NCI-H1930 (cell line): ENCODE measurements around the gene TLE6.
"Not testable (repeated sequence)": the region's sequence is repeated elsewhere in the genome, so short reads cannot be mapped to it uniquely, and the experiment has no call there.

Experiments
- DNase-seq, 2 experiments: peaks; one replicate each; lab custom pipeline; 2025; lab: John Stamatoyannopoulos, UW

The TLE6 gene

DNA sequence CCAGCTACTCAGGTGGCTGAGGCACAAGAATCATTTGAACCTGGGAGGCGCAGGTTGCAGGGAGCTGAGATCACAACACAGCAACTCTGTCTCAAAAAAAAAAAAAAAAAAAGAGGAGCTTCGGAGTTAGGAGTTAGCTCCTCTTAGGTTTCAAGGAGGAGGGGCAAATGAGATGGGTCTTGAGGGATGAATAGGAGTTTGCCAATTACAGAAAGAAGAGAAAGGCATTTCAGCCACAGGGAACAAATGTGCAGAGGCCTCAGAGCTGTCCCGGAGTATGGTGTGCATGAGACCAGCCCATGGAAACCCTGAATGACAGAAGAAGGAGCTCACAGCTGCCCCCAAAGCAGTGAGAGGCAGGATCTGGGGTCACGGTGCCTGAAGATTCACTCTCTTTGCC is 27.2 kb downstream of the TLE6 start:
- no peak for DNase-seq

DNA sequence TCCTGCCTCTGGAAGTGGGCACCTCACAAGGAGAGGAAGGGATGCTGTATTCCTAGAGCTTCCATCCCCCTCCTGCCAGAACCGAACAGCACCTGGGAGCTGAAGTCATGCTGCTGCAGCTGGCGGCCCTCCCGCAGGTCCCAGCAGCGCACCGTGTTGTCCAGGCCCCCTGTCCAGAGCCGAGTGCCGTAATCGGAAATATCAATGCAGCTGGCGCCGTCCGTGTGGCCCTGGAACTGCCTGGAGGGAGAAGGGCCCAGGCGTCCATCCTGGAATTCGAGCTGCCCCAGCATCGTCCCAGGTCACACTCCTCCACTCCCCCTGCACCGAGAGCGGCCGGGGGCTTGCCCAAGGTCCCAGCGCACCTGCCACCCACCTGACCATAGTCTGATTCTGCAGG is 28.0 kb downstream of the TLE6 start:
- no peak for DNase-seq

DNA sequence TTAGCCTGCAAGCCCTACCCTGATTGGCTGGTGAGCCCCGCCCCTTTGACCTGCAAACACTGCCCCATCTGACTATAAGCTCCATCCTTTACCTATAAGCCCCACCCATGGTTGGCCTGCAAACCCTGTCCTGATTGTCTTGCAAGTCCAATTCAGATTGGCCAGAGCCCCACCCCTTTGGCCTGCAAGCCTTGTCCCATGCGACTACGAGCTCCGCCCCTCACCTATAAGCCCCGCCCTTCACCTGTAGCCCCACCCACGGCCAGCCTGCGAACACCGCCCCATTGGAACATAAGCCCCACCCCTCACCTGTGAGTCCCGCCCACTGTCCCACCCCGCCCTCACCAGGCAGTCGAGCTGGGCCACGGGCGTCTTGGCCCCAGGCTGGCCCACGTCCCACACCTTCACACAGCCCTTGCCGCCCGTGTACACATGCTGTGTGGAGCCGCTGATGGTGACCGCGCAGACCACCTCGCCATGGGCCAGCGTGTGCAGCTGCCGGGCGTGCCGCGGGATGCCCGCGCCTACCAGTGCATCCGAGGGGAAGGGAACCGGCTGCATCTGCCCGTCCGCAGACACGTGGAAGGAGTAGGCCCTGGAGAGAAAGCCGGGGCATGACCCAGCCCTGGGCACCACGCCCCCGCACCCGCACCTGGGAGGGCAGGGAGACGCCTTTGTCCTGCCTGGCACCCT is 28.9 kb downstream of the TLE6 start:
- DNase-seq = no peak

DNA sequence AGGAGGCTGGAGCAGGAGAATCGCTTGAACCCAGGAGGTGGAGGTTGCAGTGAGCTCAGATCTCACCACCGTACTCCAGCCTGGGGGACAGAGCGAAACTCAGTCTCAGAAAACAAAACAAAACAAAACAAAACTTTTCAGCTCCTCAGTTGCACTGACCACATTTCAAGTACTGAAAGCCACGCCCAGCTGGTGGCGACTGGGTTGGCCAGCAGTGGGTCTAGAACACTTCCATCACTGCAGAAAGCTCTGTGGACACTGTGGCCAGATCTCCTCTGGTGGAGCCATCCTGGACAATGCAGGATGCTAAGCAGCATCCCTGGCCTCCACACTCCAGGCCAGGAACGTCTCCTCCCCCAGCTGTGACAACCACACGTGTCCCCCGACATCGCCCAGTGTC is 30.6 kb downstream of the TLE6 start:
- no peak for DNase-seq

DNA sequence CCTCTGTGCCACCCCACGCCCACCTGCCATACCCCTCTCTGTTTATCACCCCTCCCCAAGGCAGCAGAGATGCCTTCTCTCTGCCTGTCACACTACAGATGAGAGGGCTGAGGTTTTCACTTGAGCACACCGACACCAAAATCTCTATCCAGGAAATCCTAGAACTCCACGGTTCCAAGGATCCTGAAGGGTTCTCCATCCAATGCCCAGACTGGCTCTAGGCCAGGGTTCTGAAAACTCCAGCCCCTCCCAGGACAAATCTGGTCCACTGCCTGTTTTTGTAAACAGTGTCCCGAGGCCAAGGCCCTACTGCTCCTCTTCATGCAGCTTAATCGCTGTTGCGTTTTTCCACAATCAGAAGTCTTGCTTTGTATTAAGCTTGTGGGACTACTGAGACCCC is 31.6 kb downstream of the TLE6 start:
- no peak for DNase-seq

DNA sequence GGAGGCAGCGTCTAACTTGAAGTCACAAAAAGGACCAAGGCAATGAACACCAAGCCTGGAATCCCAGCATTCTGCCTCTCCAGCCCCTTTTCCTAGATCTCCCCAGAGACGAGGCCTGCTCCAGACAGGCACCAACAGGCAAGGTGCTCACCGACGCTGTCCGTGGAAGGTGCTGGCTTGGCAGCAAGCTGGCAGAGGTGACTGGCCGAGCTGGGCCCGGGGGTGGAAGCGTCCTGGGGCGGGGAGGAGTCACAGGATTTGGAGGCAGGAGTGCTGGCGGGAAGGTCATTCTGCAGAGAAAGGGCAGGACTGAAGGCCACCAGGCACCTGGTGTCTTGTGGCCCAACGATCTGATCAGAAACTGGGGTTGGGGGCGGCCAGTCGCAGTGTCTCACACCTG is 33.5 kb downstream of the TLE6 start:
- no peak for DNase-seq

DNA sequence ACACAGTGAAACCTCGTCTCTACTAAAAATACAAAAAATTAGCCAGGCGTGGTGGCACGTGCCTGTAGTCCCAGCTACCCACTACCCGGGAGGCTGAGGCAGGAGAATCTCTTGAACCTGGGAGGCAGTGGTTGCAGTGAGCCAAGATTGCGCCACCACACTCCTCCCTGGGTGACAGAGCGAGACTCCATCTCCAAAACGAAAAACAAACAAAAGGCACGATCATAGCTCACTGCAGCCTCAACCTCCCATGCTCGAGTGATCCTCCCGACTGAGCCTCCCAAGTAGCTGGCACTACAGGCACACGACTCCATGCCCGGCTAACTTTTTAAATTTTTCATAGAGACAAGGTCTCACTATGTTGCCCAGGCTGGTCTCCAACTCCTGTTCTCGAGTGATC is 34.7 kb downstream of the TLE6 start:
- not testable (repeated sequence) for DNase-seq

DNA sequence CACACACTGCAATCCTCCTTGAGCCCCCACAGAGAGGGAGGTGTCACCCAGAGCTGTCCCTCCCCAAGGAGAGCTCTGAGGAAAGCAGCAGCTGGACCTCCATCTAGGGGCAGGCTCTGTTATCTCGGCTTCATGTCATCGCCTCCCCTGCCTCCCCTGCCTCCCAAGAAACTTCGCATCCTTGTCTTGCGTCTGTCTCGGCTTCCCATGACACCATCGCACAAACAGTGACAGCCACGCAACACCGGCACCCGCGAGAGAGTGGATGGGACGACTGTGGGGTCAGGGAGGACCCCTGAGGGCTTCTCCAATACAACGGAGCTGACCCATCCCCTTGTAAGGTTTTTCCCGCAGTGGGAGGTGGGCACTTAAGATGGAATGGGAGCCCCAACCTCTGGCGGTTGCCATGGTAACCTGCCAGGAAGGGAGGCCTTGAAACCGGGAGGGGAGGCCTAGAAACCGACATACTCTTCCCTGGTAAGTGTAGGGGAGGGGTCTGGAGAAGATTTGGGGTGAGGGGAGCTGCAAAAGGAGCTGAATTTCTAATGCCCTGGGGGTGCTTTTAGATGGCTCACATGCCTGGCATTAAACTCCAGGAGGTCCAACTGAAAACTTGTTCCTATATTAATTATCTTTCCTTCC is 35.4 kb downstream of the TLE6 start:
- DNase-seq = no peak

DNA sequence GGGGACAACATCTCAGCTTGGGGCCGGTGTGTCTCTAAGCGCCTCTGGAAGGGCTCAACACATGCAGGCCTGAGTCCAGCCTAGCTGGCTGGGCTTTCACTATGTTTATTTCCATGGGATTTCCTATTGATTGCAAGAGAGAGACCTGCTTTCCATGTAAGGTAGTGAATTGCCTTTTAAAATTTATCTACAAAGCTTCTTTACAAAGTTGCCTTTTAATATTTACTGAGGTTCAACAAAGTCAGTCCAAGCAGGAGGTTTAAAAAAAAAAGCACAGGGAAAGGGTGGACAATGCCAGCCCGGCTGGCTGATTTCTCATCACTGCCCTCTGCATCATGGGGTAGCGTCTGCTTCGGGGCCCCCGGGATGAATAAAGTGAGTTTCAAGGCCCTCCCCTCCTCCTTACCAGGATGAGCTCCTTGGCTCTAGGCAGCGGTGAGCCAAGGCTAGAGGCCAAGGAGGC is 35.9 kb downstream of the TLE6 start:
- no peak for DNase-seq

DNA sequence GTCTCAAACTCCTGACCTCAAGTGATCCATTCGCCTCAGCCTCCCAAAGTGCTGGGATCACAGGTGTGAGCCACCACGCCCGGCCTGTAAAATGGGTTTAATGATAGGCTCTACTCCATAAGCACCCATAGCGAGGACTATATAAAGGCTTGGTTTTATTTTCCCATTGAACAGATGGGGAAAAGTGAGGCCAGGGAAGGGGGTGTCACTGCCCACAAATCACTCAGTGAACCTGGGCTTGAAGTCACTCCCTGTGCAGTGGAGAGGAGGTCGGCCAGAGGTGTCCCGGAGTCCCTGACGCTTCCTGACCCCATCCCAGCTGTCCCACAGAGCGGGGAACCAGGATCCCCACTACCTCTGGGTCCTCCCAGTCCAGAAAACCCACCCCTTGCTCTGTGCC is 36.8 kb downstream of the TLE6 start:
- no peak for DNase-seq

DNA sequence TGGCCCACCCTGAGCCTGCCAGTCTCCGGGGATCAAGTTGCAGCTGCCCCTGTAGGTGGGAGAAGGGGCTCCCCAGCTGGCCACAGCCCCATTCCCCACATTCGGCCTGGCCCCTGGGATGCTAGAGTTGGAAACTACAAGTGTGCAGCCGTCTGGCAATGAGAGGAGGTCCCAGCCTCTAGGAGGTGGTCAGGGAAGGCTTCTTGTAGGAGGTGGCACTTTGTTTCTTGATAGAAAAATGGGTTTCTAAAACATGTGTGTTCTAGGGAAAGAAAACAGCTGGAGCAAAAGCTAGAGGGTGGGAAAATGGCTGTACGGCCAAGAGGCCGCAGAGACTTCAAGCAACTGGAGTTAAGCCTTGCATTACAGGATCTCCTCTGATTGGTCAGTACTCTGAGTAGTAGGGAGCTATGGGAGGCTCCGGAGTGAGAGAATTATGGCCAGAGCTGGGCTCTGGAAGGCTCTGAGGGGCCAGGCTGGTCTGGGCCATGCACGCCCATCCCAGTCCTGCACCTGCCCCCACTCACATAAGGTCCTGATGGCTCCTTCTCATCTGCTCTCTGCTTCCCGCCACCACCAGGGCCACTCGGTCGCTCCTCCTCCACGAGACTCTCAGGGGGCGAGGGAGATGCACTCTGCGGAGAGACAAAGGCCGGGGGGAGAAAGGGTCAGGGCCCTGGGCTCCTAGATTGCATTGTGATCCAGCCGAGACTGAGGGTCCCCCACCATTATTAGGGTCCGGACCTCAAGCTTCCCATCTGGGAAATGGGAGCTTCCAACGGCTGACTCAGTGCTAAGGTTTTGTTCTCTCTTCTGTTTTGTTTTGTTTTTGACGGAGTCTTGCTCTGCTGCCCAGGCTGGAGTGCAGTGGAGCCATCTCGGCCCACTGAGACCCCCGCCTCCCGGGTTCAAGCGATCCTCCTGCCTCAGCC is 38.0 kb downstream of the TLE6 start:
- no peak for DNase-seq

DNA sequence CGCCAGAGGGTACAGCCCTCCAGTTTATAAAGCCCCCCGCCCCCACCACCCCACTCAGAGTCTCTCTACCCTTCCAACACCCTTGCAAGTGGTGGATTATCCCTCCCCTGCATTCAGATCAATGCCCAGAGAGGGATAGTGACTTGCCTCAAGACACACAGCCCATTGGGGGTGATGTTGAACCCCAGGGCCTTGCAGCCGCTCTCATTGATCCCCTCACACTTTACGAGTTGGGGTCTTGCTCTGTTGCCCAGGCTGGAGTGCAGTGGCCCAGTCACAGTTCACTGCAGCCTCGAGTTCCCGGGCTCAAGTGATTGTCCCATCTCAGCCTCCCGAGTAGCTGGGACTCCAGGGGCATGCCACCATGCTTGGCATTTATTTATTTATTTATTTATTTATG is 40.6 kb downstream of the TLE6 start:
- no peak for DNase-seq

DNA sequence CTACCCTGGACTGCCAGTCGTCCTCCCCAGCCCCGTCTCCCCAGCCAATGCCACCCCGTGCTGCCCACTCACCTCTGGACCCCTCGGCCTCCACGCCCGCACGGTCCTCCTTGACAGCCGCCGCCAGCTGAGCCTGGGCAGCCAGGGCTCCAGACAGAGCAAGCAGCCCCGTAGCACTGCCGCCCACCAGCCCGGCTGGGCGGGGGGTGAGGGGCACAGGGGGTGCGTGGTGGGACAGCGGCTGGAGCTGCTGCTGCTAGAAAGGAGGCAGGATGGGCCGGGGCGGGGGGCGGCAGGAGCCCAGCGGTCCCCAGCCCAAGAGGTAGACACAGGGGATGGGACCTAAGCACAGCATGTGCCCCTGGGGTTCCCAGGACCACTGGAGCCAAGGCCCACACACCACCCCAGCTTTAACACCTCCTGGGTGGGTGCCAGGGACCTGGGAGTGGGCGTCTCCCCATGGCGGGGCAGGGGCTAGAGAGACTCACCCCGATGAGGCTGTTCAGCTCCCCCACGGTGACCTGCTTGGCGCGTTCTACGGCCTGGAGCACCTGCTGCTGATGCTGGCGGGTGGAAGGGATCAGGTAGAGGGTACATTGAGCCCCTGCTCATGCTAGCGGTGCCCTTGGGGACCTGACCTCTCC is 42.0 kb downstream of the TLE6 start:
- DNase-seq = no peak

DNA sequence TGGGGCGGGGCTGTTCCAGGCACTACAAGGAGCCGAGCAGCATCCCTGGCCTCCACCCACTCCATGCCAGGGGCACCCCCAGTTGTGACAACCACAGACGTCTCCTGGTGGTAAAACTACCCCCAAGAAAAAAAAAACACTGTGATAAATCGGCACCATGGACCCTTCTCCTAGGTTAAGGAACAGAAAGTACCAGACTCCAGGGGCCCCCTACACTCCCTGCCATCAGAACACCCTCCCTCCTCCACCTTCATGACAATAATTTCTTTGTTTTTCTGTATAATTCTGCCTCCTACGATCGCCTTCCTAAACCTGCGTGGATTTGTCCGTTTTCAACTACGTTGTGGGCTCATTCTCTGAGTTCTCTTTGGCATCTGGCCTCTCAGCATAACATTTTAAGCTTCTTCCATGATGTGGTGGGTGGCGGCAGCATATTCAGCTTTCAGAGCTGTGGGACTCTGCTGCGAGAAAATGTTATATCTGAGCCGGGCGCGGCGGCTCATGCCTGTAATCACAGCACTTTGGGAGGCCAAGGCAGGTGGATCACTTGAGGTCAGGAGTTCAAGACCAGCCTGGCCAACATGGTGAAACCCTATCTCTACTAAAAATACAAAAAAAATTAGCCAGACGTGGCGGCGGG is 43.1 kb downstream of the TLE6 start:
- DNase-seq = no peak

DNA sequence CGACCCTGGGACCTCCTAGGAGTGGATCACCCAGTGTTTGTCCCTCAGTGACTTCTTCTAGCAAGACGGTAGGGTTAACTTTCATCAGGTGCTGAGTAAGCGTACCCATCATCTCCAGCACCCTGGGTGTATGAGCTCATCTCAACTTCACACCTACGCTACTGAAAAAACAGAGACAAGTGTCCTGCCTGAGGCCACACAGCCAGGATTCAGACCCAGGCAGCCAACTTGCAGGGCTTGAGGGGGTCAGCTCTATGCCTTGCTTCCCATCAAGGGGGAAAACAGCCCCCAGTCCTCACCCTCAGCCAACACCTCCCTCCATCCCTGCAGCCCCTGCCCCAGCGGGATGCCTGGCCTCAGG is 47.1 kb downstream of the TLE6 start:
- DNase-seq = no peak

DNA sequence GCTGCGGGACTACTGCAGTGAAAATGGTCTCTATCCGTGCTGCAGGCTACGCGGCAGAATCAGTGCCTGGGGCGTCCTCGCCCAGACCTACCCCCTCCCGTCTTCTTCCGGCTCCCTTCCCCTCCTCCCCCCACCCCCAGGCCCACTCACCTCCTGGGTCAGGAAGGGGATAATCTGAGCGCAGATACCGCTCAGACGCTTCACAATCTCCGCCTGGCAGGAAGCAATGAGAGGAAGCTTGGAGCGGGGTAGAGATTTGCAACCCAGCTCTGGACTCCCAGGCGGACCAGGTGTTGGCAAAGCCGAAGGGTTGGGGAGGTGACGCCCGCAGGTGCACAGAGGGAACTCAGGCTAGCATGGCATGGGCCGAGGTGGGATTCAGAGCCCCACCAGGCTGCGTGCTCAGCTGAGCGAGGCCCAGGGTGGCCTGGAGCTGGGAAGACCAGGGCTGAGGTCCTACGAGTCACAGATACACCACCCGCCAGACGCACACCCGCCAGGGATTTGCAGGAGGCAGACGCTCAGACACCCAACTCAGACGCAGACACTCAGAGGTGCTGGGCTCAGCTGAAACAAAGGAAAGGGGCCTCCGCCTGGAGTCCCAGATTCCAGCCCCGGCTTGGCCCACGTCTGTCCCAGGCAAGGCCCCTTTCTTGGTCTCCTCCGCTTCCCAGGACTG is 47.6 kb downstream of the TLE6 start:
- DNase-seq = no peak

DNA sequence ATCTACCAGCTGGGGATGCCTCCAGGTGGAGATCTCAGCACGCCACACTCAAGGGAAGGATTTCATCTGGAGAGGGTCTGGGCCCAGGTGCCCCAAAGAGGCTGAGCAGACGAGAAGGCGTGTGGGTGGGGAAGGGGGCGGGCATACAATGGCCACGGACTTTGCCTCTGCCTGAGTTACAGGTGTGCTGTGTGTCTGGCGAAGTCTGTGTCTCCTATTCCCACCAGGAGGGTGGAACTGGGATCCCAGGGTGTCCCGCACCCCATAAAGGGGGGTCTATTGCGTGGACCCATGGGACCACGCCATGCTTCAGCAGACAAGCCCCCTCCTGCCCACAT is 48.2 kb downstream of the TLE6 start:
- DNase-seq = no peak

DNA sequence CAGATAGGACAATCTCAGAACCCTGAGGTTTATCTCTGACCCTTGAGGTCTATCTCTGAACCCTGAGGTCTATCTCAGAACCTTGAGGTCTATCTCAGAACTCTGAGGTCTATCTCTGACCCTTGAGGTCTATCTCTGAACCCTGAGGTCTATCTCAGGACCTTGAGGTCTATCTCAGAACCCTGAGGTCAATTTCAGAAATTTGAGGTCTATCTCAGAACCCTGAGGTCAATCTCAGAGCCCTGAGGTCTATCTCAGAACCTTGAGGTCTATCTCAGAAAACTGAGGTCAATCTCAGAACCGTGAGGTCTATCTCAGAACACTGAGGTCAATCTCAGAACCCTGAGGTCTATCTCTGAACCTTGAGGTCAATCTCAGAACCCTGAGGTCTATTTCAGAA is 49.4 kb downstream of the TLE6 start:
- DNase-seq = no peak

DNA sequence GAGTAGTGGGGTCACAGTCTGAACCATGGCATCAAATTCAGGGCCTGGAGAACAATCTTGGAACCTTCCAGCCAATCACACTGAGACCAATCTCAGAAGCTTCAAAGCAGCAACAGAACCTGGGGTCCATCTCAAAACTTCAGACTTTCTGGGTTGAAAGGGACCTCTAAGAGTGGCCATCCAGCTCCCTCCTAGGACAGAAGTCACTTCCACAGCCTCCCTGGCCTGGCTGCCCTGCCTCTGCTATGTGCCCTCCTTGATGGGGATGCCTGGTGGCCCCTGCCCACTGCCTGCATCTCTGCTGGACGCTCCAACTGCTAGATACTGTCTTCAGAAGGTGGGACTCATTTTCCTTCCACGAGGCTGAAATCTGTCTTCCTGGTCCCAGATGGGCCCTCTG is 49.9 kb downstream of the TLE6 start:
- no peak for DNase-seq

DNA sequence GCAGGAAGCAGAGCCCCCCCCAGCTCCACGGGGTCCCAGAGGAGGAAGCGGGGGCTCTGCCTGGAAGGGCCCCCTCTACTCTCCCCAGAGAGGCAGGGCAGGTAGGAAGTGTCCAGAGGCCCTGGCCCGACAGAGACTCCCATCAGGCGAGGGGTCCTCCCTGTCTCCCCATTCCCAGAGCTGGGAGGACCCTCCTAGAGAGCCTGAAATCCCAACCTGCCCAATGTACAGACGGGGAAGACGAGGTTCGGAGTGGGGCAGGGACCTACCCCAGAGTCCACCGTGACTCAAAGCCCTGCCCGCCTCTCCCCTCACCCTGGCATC is 50.6 kb downstream of the TLE6 start:
- DNase-seq = no peak

DNA sequence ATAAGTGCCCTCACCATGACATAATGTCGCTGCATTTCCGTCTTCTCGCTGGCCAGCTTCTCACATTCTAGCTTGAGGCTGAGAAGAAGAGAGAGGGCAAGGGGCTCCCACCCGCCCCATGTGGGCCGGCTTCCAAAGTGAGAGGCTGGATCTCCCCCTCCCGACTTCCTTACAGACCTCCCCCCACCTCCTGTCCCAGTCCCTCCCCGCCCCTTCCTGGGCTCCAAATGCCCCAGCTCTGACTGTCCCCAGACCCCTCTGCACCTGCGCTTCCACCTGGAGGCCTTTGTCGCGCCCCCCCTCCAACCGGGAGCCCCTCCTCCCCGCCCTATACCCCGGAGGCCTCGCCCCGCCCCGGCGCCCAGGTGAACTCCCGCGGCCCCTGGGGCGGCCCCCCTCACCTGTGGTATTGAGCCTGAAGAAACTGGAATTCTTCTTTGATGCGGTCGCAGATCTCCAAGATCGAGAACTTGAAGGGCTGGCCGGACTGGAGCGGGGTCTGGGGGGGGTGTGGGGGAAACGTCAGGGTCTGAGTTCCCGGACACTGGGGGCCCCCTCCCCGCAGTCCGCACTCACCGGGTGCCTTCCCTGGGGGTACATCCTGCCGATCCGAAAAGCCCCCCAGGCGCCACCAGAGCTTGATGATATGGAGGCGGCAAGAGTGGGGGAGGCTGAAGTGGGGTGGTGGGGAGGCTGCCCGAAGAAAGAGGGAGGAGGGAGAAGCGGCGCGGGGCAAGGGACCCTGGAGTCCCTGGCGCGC is 51.1 kb downstream of the TLE6 start:
- DNase-seq = no peak
